HG03280 (cell line): ENCODE measurements around the gene KRTAP10-12.

Experiments
- ATAC-seq: cut with Tn5 transposase; IDR thresholded peaks from one replicate; pipeline ENCODE4 v1.9.1; 2021; ENCODE audit warnings: mild to moderate bottlenecking, moderate library complexity; ENCODE audit not compliant: unreplicated experiment

The KRTAP10-12 gene

GRCh38 chr21:44710756-44711326 is 13.9 kb downstream of the KRTAP10-12 start:
- ATAC-seq: no peak

- ATAC-seq: no peak
Measured at GRCh38 chr21:44711327-44712202, 14.6 kb downstream of the KRTAP10-12 start, which contains the start of gene TSPEAR. TSS of gene TSPEAR (minus strand) at chr21:44711572. CDS start at chr21:44711514, 58 bp downstream.

GRCh38 chr21:44712203-44713028 is 15.4 kb downstream of the KRTAP10-12 start:
- no peak for ATAC-seq

- ATAC-seq: no peak
Measured at GRCh38 chr21:44713130-44713529, 16.2 kb downstream of the KRTAP10-12 start.

- no peak for ATAC-seq
Measured at GRCh38 chr21:44713846-44714245, 16.9 kb downstream of the KRTAP10-12 start.

- ATAC-seq: no peak
Measured at GRCh38 chr21:44714905-44715304, 17.9 kb downstream of the KRTAP10-12 start.

- no peak for ATAC-seq
Measured at GRCh38 chr21:44716984-44717383, 20.0 kb downstream of the KRTAP10-12 start.

DNA sequence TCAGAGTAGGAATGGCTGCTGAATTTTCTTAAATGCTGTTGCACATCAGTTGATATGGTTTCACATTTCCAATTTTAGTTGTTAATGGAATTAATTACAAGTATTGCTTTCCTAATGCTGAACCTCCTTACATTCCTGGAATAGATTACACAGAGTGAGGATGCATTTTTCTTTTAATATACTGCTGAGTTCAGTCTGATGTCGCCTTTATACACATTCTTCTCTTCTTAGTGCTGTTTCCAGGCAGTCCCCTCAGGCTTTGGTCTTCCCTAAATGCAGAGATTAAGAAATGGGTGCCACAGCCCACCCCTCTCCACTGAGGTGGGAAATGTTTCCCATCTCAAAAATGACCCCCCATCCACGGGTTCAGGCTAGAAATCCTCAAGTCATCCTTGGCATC is 21.1 kb downstream of the KRTAP10-12 start:
- ATAC-seq: no peak

- ATAC-seq: no peak
Measured at GRCh38 chr21:44718571-44718970, 21.6 kb downstream of the KRTAP10-12 start.

GRCh38 chr21:44720170-44720569 is 23.2 kb downstream of the KRTAP10-12 start:
- ATAC-seq: no peak

GRCh38 chr21:44722731-44723130 is 25.8 kb downstream of the KRTAP10-12 start:
- ATAC-seq: no peak

GRCh38 chr21:44723177-44724131 is 26.5 kb downstream of the KRTAP10-12 start:
- no peak for ATAC-seq

DNA sequence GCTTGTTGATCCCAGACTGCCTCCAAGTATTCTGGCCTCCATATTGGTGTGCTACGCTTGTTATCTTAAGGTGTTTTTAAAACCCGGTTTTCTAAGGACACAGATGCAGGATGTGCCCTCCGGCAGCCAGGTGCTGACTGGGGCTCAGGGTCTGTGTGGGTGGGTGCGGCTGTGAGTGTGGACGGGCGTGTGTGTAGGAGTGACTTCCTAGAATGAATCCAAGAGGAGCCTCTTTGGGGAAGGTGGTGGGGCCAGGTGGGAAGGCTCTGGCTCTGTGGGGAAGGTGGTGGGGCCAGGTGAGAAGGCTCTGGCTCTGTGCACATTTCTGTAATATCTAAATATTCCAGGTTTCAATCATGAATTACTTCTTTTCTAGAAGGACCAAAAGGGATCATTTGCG is 27.2 kb downstream of the KRTAP10-12 start:
- no peak for ATAC-seq

GRCh38 chr21:44724926-44725325 is 28.0 kb downstream of the KRTAP10-12 start:
- ATAC-seq: no peak

GRCh38 chr21:44726826-44727225 is 29.9 kb downstream of the KRTAP10-12 start:
- no peak for ATAC-seq

- no peak for ATAC-seq
Measured at GRCh38 chr21:44727321-44727720, 30.3 kb downstream of the KRTAP10-12 start.

GRCh38 chr21:44727757-44728156 is 30.8 kb downstream of the KRTAP10-12 start:
- ATAC-seq: no peak

DNA sequence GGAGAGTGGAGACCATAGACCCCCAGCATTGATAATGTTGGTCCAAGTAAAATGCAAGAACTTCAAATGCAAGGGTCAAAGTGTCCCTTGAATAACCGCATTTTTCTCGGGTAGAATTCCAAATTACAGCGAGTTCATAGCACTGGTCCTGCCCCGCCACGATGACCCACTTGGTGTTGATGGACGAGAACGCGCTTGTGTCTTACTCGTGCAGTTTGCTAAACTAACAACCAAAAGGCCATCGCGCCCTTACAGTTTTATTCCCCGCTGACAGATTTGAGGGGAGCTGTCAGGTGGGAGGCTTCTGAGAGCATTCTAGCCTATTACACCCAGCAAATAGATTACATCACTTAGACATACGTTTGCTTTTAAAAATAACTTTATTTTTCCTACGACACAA is 31.7 kb downstream of the KRTAP10-12 start:
- no peak for ATAC-seq

DNA sequence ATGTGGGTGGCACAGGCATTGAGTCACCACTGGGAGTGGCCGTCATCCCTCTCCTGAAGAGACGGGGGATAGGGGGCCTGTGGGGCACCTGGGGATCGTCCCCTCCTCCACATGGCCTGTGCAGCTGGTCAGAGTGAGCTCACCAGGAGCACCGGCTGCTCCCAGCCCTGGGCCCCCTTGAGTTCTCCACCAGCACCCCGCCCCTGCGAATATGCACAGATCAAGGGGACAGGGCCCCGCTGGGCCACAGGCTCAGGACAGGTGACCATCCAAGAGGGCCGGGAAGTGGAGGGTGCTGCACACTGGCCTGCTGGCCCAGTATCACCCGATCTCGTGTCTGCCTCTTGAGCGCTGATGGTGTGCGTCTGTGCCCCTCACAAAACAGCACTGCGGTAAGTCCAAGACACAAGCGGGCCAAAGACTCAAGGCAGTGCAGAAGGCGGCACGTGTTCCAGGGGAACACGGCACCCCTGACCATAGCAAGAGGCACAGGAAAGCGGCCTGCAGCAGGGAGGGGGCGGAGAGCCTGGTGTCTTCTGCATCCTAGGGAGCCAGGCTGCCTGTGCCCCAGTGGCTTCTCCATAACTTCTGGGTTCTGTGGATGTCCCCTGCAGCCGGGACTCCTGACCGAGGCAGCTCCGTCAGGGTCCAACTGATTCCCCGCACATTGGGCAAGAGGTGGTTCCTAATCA is 32.5 kb downstream of the KRTAP10-12 start:
- ATAC-seq: no peak

GRCh38 chr21:44730028-44730395 is 33.0 kb downstream of the KRTAP10-12 start:
- no peak for ATAC-seq
